ENCODE measurements around the gene GRAP. TPM values are rescaled to one million over a fixed set of nuclear protein-coding genes. Genes with fewer than 3 reads are reported as not detected.

Gene GRAP
- total RNA-seq, 1 donor from 2014 or later: 2.1 TPM

- Mint-ChIP-seq H3K27ac (ENCODE audit: unreplicated experiment) (no peak overlapping the region), H3K4me1 (no peaks in the 10 kb centered on the region), H3K4me3 (no peak overlapping the region), H3K9me3 (no peaks in the 10 kb centered on the region), H3K36me3 (ENCODE audit: low read depth) (no peaks in the 10 kb centered on the region), H3K27me3 (ENCODE audit: low read depth) (peaks cover 10% of the 10 kb centered on the region)
- no peak for DNase-seq (ENCODE audit: low read depth, low spot score)
- TF ChIP-seq CTCF (conservative IDR thresholded peaks at IDR 0.05): no peak
These were observed 35.2 kb downstream of the GRAP start for GRCh38 chr17:19011581-19011980.

- Mint-ChIP-seq H3K36me3 (ENCODE audit: low read depth) (peaks cover under 1% of the 10 kb centered on the region), H3K27me3 (ENCODE audit: low read depth) (peaks cover 15% of the 10 kb centered on the region), H3K4me3 (no peak overlapping the region), H3K9me3 (no peaks in the 10 kb centered on the region), H3K4me1 (no peaks in the 10 kb centered on the region), H3K27ac (ENCODE audit: unreplicated experiment) (no peak overlapping the region)
- no peak for TF ChIP-seq CTCF (conservative IDR thresholded peaks at IDR 0.05)
- no peak for DNase-seq (ENCODE audit: low read depth, low spot score)
These were observed 35.8 kb downstream of the GRAP start for GRCh38 chr17:19010729-19011505.

GRCh38 chr17:19009970-19010369 is 36.8 kb downstream of the GRAP start:
- no peaks in the 10 kb centered on the region for H3K4me1 Mint-ChIP-seq
- H3K9me3 Mint-ChIP-seq: no peaks in the 10 kb centered on the region
- peak overlapping the region; percentile 82 for H3K27ac Mint-ChIP-seq (ENCODE audit: unreplicated experiment)
- no peak for DNase-seq (ENCODE audit: low read depth, low spot score)
- no peak for TF ChIP-seq CTCF (conservative IDR thresholded peaks at IDR 0.05)
- peaks cover 2% of the 10 kb centered on the region for H3K36me3 Mint-ChIP-seq (ENCODE audit: low read depth)
- H3K27me3 Mint-ChIP-seq (ENCODE audit: low read depth): peaks cover 20% of the 10 kb centered on the region
- H3K4me3 Mint-ChIP-seq: no peak overlapping the region

GRCh38 chr17:19006698-19007097 is 40.1 kb downstream of the GRAP start:
- peaks cover 2% of the 10 kb centered on the region for H3K36me3 Mint-ChIP-seq (ENCODE audit: low read depth)
- no peak overlapping the region for H3K4me3 Mint-ChIP-seq
- no peak for TF ChIP-seq CTCF (conservative IDR thresholded peaks at IDR 0.05)
- DNase-seq (ENCODE audit: low read depth, low spot score): no peak
- H3K4me1 Mint-ChIP-seq: no peaks in the 10 kb centered on the region
- peaks cover 45% of the 10 kb centered on the region for H3K27me3 Mint-ChIP-seq (ENCODE audit: low read depth)
- H3K9me3 Mint-ChIP-seq: no peaks in the 10 kb centered on the region
- no peak overlapping the region for H3K27ac Mint-ChIP-seq (ENCODE audit: unreplicated experiment)

GRCh38 chr17:19005789-19006430 is 40.8 kb downstream of the GRAP start:
- no peak for TF ChIP-seq CTCF (conservative IDR thresholded peaks at IDR 0.05)
- Mint-ChIP-seq H3K27me3 (ENCODE audit: low read depth) (peaks cover 48% of the 10 kb centered on the region), H3K9me3 (no peaks in the 10 kb centered on the region), H3K36me3 (ENCODE audit: low read depth) (peaks cover 2% of the 10 kb centered on the region), H3K4me3 (peak overlapping the region; percentile 67), H3K27ac (ENCODE audit: unreplicated experiment) (no peak overlapping the region), H3K4me1 (no peaks in the 10 kb centered on the region)
- DNase-seq (ENCODE audit: low read depth, low spot score): no peak
